PFSK-1 (cell line): ENCODE results near the gene FOXC1.

ENCODE experiments used
- FOXP2 ChIP-seq: optimal IDR thresholded peaks from 2 replicates; pipeline ENCODE3; 2011; ENCODE audit warnings: borderline replicate concordance, control low read depth, inconsistent platforms; ENCODE audit not compliant: insufficient read depth; ENCODE audit errors: extremely low read length, extremely low read depth
- POLR2AphosphoS5 ChIP-seq: IDR thresholded peaks from 2 replicates; pipeline ENCODE4 v1.6.1; 2012; ENCODE audit warnings: low read depth, mild to moderate bottlenecking, control low read depth, low read length, moderate library complexity
- SIN3A ChIP-seq: IDR thresholded peaks from 2 replicates; pipeline ENCODE4 v1.6.1; 2012; ENCODE audit warnings: mild to moderate bottlenecking, low read length, moderate library complexity, borderline replicate concordance; ENCODE audit not compliant: insufficient read depth
- TAF1 ChIP-seq: IDR thresholded peaks from 2 replicates; pipeline ENCODE4 v1.6.1; 2012; ENCODE audit warnings: low read length, control low read depth, borderline replicate concordance; ENCODE audit not compliant: insufficient read depth
- TF ChIP-seq, protein P1 (sequence below), 2 experiments: IDR thresholded peaks; 2 replicates each; pipeline versions ENCODE4 v1.6.1 to v1.8.0; 2011 to 2012; ENCODE audit warnings: low read depth in 2 of 2, low read length in 2 of 2, control low read depth in 1 of 2, inconsistent platforms in 1 of 2, mild to moderate bottlenecking in 1 of 2, moderate library complexity in 1 of 2; ENCODE audit not compliant: insufficient read depth in 1 of 2

DNA sequence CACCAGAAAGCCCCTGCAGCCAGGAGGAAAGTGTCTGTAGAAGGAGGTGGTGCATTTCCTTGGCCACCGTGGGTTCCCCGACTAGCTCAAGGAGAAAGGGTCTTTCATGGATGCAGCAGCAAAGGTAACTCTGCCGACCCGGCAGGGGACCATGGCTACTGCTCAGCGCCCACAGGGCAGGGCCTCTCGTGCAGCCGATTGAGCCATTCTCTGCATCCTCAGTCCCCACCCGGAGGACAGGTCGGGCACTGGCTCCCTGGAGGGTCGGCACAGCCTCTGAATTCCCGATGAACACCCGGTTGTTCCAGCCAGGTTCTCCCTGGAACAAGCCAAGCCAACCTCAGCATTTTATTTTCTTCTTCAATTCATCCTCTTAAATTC, 24.1 kb upstream of the FOXC1 start:
- TF ChIP-seq SIN3A (no peak), POLR2AphosphoS5 (no peak), TAF1 (no peak), FOXP2 (no peak)
- TF ChIP-seq, protein P1, sequence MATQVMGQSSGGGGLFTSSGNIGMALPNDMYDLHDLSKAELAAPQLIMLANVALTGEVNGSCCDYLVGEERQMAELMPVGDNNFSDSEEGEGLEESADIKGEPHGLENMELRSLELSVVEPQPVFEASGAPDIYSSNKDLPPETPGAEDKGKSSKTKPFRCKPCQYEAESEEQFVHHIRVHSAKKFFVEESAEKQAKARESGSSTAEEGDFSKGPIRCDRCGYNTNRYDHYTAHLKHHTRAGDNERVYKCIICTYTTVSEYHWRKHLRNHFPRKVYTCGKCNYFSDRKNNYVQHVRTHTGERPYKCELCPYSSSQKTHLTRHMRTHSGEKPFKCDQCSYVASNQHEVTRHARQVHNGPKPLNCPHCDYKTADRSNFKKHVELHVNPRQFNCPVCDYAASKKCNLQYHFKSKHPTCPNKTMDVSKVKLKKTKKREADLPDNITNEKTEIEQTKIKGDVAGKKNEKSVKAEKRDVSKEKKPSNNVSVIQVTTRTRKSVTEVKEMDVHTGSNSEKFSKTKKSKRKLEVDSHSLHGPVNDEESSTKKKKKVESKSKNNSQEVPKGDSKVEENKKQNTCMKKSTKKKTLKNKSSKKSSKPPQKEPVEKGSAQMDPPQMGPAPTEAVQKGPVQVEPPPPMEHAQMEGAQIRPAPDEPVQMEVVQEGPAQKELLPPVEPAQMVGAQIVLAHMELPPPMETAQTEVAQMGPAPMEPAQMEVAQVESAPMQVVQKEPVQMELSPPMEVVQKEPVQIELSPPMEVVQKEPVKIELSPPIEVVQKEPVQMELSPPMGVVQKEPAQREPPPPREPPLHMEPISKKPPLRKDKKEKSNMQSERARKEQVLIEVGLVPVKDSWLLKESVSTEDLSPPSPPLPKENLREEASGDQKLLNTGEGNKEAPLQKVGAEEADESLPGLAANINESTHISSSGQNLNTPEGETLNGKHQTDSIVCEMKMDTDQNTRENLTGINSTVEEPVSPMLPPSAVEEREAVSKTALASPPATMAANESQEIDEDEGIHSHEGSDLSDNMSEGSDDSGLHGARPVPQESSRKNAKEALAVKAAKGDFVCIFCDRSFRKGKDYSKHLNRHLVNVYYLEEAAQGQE (IDR thresholded peaks at IDR 0.05; ENCODE audit: insufficient read depth in 1 of 2, low read depth in 2 of 2, low read length in 2 of 2), result no peak
